ENCODE measurements around the gene BAIAP2L1. TPM values are rescaled to one million over a fixed set of nuclear protein-coding genes. Genes with fewer than 3 reads are reported as not detected.

Gene BAIAP2L1
- total RNA-seq, 3 donors from 2014 or later: 1.3 to 11.0 (median 8.5) TPM

DNA sequence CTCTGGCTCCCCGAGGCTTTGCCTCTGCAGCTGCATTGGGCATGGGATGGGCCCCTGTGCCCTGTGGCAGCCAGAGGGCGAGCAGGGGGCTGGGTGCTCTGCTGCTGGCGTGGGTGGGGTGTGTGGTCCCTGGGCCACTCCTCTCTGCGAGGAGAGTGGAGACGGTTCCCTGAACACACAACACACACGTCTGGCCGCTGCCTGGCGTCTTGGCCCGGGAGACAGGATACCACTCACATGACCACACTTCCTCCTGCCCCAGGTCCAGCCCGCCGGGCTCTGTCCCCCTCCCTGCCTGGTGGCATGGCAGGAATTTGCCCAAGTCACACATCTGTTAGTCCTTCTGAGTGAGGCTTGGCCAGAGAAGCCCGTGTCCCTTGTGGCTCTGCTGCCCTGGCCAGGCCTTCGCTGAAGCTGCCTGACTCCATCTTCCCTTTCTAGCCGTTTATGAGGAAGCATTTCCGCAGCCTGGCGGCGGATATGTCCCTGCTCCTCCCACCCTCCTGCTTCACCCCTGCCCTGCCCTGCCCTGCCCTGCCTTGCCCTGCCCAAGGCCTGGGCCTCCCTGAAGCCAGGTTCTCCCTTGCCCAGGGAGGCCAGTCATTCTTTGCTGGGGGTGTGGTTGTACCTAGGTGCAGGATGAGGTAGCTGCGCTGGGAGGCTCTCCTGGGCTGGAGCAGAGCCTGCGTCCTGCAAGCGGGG, 116.4 kb downstream of the BAIAP2L1 start:
- Histone ChIP-seq H3K27me3 (no peaks in the 10 kb centered on the region), H3K9me3 (no peaks in the 10 kb centered on the region), H3K27ac (peak overlapping the region; percentile 95 to 99), H3K36me3 (no peaks in the 10 kb centered on the region), H3K4me3 (peak overlapping the region; percentile 91 to 100 (median 99)), H3K4me1 (peaks cover 18 to 38% of the 10 kb centered on the region in 2 donors)
- intact Hi-C loops (cut with DNase I; ENCODE audit: low total_unique reads): no loop called here
- TF ChIP-seq POLR2AphosphoS5 (IDR thresholded peaks at IDR 0.05) (peak in 1 of 3 donors; percentile 47), CTCF (IDR thresholded peaks at IDR 0.05) (no peak), POLR2A (IDR thresholded peaks at IDR 0.05) (no peak)
- peak in 1 of 2 donors; percentile 59 for DNase-seq (ENCODE audit: low spot score in 2 of 2)

GRCh38 chr7:98283887-98284222, 117.0 kb downstream of the BAIAP2L1 start:
- intact Hi-C loops (cut with DNase I; ENCODE audit: low total_unique reads): no loop called here
- TF ChIP-seq CTCF (IDR thresholded peaks at IDR 0.05): no peak
- TF ChIP-seq POLR2A (IDR thresholded peaks at IDR 0.05): no peak
- TF ChIP-seq POLR2AphosphoS5 (IDR thresholded peaks at IDR 0.05): no peak
- no peaks in the 10 kb centered on the region for H3K27me3 ChIP-seq
- H3K4me1 ChIP-seq: peaks cover 18 to 38% of the 10 kb centered on the region in 2 donors
- peak overlapping the region; percentile 91 to 100 (median 99) for H3K4me3 ChIP-seq
- H3K36me3 ChIP-seq: no peaks in the 10 kb centered on the region
- H3K27ac ChIP-seq: peak overlapping the region; percentile 95 to 99
- H3K9me3 ChIP-seq: no peaks in the 10 kb centered on the region
- no peak for DNase-seq (ENCODE audit: low spot score in 2 of 2)

DNA sequence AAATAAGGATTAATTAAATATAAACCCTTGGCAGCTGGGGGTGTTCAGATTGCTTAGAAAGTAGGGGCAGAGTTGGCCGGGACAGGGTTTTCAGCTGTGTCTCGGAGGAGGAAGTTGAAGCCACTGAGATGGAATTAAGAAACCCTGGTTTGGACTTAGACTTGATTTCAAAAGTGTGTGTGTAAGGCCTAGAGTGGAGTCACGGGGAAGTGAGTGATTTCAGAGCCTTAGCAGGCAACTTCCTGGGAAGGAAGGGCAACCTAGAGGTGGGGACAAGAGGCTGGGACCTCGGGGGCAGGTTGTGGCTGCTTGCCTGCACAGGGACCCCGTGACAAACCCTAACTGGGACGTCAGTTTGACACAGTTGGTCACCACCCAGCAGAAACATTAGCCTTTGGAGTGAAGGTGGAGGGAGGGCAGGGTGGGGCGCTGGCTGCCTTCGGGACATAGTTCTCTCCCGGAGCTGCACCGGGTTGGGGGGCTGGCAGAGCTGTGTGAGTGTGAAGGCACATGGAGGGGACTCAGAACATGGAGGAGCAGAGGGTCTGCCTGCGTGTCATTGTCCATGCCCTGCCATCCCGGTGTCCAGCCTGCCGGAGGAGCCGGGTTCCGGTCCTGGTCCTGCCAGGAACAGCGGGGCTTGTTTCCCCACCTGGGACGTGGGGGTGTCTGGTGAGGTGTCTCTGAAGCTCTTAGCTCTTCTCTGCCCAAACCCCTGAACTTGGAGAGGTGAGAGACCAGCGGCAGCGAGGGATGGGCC, 117.6 kb downstream of the BAIAP2L1 start:
- intact Hi-C loops (cut with DNase I; ENCODE audit: low total_unique reads): no loop called here
- TF ChIP-seq POLR2AphosphoS5 (IDR thresholded peaks at IDR 0.05): peak in 1 of 3 donors; percentile 53
- TF ChIP-seq POLR2A (IDR thresholded peaks at IDR 0.05): no peak

DNA sequence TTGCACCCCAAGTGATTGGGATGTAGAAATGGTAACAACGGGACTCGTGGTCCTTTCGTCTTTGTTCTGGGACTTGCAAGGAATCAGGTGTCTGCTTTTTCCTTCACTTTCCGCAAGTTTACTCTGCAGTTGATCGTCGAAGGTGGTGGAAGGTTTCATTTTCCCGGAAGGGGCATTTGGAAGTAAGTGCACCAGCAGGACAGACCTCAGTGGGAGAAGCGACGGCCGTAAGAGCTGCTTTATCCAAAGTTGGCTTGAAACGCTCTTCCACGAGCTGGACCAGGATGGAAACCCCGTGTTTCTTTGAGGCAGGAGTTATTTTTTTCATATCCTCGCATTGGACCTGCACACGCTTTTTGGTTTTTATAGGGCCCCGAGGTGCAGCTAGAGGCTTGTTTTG, 118.2 kb downstream of the BAIAP2L1 start:
- intact Hi-C loops (cut with DNase I; ENCODE audit: low total_unique reads): no loop called here
- peak overlapping the region; percentile 95 to 99 for H3K27ac ChIP-seq
- H3K27me3 ChIP-seq: no peaks in the 10 kb centered on the region
- H3K4me1 ChIP-seq: peaks cover 18 to 38% of the 10 kb centered on the region in 2 donors
- H3K36me3 ChIP-seq: no peaks in the 10 kb centered on the region
- H3K4me3 ChIP-seq: peak overlapping the region; percentile 91 to 100 (median 99)
- H3K9me3 ChIP-seq: no peaks in the 10 kb centered on the region
- DNase-seq (ENCODE audit: low spot score in 2 of 2): no peak
- TF ChIP-seq POLR2AphosphoS5 (IDR thresholded peaks at IDR 0.05) (no peak), CTCF (IDR thresholded peaks at IDR 0.05) (no peak), POLR2A (IDR thresholded peaks at IDR 0.05) (no peak)

More for the DNA sequence above, 117.6 kb downstream of the BAIAP2L1 start:
- H3K27me3 ChIP-seq: no peaks in the 10 kb centered on the region
- H3K9me3 ChIP-seq: no peaks in the 10 kb centered on the region
- no peak for DNase-seq (ENCODE audit: low spot score in 2 of 2)
- peak overlapping the region; percentile 95 to 99 for H3K27ac ChIP-seq
- H3K36me3 ChIP-seq: no peaks in the 10 kb centered on the region
- H3K4me1 ChIP-seq: peaks cover 18 to 38% of the 10 kb centered on the region in 2 donors
- H3K4me3 ChIP-seq: peak overlapping the region; percentile 91 to 100 (median 99)

DNA sequence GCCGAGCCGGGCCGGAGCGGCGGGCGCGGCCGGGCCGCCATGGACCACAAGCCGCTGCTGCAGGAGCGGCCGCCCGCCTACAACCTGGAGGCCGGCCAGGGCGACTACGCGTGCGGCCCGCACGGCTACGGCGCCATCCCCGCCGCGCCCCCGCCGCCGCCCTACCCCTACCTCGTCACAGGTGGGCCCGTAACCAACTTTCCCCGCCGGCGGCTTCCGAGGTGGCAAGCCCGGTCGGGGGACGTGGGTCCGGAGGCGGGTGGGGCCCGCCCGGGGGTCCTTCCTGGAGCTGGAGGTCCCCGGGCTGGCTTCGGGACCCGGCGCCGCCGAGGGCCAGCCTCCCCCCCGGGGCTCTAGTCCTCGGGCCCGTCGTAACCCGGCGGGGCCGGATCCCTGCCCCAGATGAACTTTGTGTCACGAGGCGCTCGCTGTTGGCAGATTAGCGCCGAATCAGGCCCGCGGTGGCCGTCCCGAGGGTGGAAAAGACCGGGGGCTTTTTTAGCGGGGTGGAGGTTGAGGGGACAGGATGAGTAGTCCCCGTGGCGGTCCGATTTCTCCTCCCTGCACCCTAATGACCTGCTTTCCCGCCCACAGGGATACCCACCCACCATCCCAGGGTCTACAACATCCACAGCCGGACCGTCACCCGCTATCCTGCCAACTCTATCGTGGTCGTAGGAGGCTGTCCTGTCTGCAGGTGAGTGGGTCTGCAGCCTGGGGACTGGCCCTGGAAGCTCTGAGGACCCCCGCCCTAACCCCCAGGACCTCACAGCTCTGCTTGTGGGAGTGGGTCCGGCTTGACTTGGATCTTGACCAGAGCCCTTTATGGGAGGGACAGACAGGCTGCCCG, 118.9 kb downstream of the BAIAP2L1 start:
- peak overlapping the region; percentile 91 to 100 (median 99) for H3K4me3 ChIP-seq
- peak overlapping the region; percentile 95 to 99 for H3K27ac ChIP-seq
- peak in 1 of 2 donors; percentile 41 for DNase-seq (ENCODE audit: low spot score in 2 of 2)
- TF ChIP-seq CTCF (IDR thresholded peaks at IDR 0.05) (no peak), POLR2A (IDR thresholded peaks at IDR 0.05) (no peak), POLR2AphosphoS5 (IDR thresholded peaks at IDR 0.05) (no peak)
- H3K36me3 ChIP-seq: no peaks in the 10 kb centered on the region
- no peaks in the 10 kb centered on the region for H3K9me3 ChIP-seq
- H3K27me3 ChIP-seq: no peaks in the 10 kb centered on the region
- peaks cover 14 to 36% of the 10 kb centered on the region in 2 donors for H3K4me1 ChIP-seq
- intact Hi-C loops (cut with DNase I; ENCODE audit: low total_unique reads): no loop called here
